ENCODE measurements around the gene CTNNA3.

The CTNNA3 gene

GRCh38 chr10:66719483-66719882 is 976.5 kb downstream of the CTNNA3 start:
- DNase-seq = no peak

GRCh38 chr10:66717231-66717981 is 978.6 kb downstream of the CTNNA3 start:
- no peak for DNase-seq

GRCh38 chr10:66714741-66715140 is 981.3 kb downstream of the CTNNA3 start:
- DNase-seq = no peak

GRCh38 chr10:66713387-66713786 is 982.6 kb downstream of the CTNNA3 start:
- no peak for DNase-seq

GRCh38 chr10:66698069-66698468 is 997.9 kb downstream of the CTNNA3 start:
- no peak for DNase-seq

- DNase-seq = no peak
Observed at GRCh38 chr10:66695046-66695445, 1000.9 kb downstream of the CTNNA3 start.

GRCh38 chr10:66684581-66684980 is 1011.4 kb downstream of the CTNNA3 start:
- DNase-seq = no peak

GRCh38 chr10:66680886-66681285 is 1015.1 kb downstream of the CTNNA3 start:
- DNase-seq = no peak

- DNase-seq = no peak
Observed at GRCh38 chr10:66678521-66678920, 1017.5 kb downstream of the CTNNA3 start.

- no peak for DNase-seq
Observed at GRCh38 chr10:66673071-66673470, 1022.9 kb downstream of the CTNNA3 start.

GRCh38 chr10:66671562-66671961 is 1024.4 kb downstream of the CTNNA3 start:
- no peak for DNase-seq

GRCh38 chr10:66671064-66671463 is 1024.9 kb downstream of the CTNNA3 start:
- no peak for DNase-seq

- DNase-seq = no peak
Observed at GRCh38 chr10:66656499-66656898, 1039.5 kb downstream of the CTNNA3 start.

- DNase-seq = no peak
Observed at GRCh38 chr10:66654861-66655260, 1041.1 kb downstream of the CTNNA3 start.

- no peak for DNase-seq
Observed at GRCh38 chr10:66651308-66652082, 1044.5 kb downstream of the CTNNA3 start.

GRCh38 chr10:66649626-66650025 is 1046.4 kb downstream of the CTNNA3 start:
- no peak for DNase-seq

- no peak for DNase-seq
Observed at GRCh38 chr10:66642217-66642616, 1053.8 kb downstream of the CTNNA3 start.

- DNase-seq = no peak
Observed at GRCh38 chr10:66639371-66639770, 1056.6 kb downstream of the CTNNA3 start.

- no peak for DNase-seq
Observed at GRCh38 chr10:66637273-66638036, 1058.5 kb downstream of the CTNNA3 start.

- DNase-seq = no peak
Observed at GRCh38 chr10:66629996-66630395, 1066.0 kb downstream of the CTNNA3 start.

- DNase-seq = no peak
Observed at GRCh38 chr10:66627156-66627555, 1068.8 kb downstream of the CTNNA3 start.

GRCh38 chr10:66625709-66626590 is 1070.0 kb downstream of the CTNNA3 start:
- no peak for DNase-seq

- DNase-seq = no peak
Observed at GRCh38 chr10:66622050-66622449, 1073.9 kb downstream of the CTNNA3 start.
